K562 (cell line): ENCODE data around the gene BTBD2. TPM values are rescaled to one million over a fixed set of nuclear protein-coding genes. Genes with fewer than 3 reads are reported as not detected.

Experiments used
- ATAC-seq: fragments of 200-7000 bp; cut with Tn5 transposase; 3 replicates; pipeline ENCODE4 v1.9.1; 2020; ENCODE audit warnings: moderate library complexity
- BruUV-seq: library from RNA; stranded (reverse); fragments of 400-500 nt; replicated peaks from 2 replicates; lab custom pipeline; 2021; lab: Mats Ljungman, UMichigan
- CTCF ChIA-PET: fragments of 300-600 bp; formaldehyde crosslinking; extraction: SDS; loops from one replicate; lab custom pipeline; 2021; ENCODE audit warnings: low intra/inter-chr PET ratio; lab: Yijun Ruan, JAX
- POLR2A ChIA-PET: fragments of 300-600, 350-650 bp; sonication (Branson Sonifier 250); formaldehyde crosslinking; extraction: SDS; loops from one replicate; lab custom pipeline; 2021; ENCODE audit warnings: antibody characterized with exemption, inconsistent platforms; lab: Yijun Ruan, JAX
- DNase-seq, 4 experiments: peaks; one replicate each; pipeline versions ENCODE4 v3.0.0 to v3.0.0-alpha.2; 2011 to 2018; ENCODE audit warnings: low spot score in 3 of 4, mixed read lengths in 3 of 4; ENCODE audit errors: extremely low read depth in 1 of 4
- FAIRE-seq: peaks from 2 replicates; lab custom pipeline; 2011; peaks lifted over from hg19 to GRCh38; lab: Jason Lieb, UNC
- H2AFZ ChIP-seq: 2 replicates; pipeline ENCODE4 v1.6.0; 2011; ENCODE audit warnings: low read depth, low read length, control low read depth, inconsistent platforms
- H3K27ac ChIP-seq: fragments of 200-600 bp; 3 replicates; pipeline ENCODE4 v1.8.0; 2011; ENCODE audit warnings: low read depth, mild to moderate bottlenecking, control low read depth, inconsistent platforms, low read length, moderate library complexity, mixed read lengths; ENCODE audit errors: extremely low read depth
- H3K27me3 ChIP-seq, 2 experiments: fragments of 300-600 bp in 1 of 2; 2 replicates in 1 of 2; 3 replicates in 1 of 2; pipeline versions ENCODE4 v1.6.0 to v1.8.0; 2011; ENCODE audit warnings: inconsistent platforms in 2 of 2, low read length in 2 of 2, mild to moderate bottlenecking in 1 of 2, mixed read lengths in 1 of 2, moderate library complexity in 1 of 2; ENCODE audit not compliant: control insufficient read depth in 2 of 2, insufficient read depth in 2 of 2
- H3K36me3 ChIP-seq: fragments of 300-600 bp; 3 replicates; pipeline ENCODE4 v1.8.0; 2011; ENCODE audit warnings: mild to moderate bottlenecking, low read length, inconsistent platforms; ENCODE audit not compliant: control insufficient read depth, insufficient read depth
- H3K4me1 ChIP-seq, 2 experiments: fragments of 200-600 bp in 1 of 2; replicated peaks in 1 of 2; 2 replicates in 1 of 2; 3 replicates in 1 of 2; pipeline versions ENCODE4 v1.5.1 to v1.8.0; 2011; ENCODE audit warnings: inconsistent platforms in 2 of 2, low read length in 2 of 2, mild to moderate bottlenecking in 1 of 2, mixed read lengths in 1 of 2, moderate library complexity in 1 of 2; ENCODE audit not compliant: control insufficient read depth in 2 of 2, insufficient read depth in 2 of 2
- H3K4me2 ChIP-seq: 2 replicates; pipeline ENCODE4 v1.6.1; 2011; ENCODE audit warnings: low read length, control low read depth, inconsistent platforms, mixed read lengths; ENCODE audit not compliant: insufficient read depth
- H3K4me3 ChIP-seq: fragments of 200-600 bp; sonication (generic), shearing (Covaris generic); 2 replicates; pipeline ENCODE4 v1.5.1; 2016; ENCODE audit warnings: control low read depth, inconsistent platforms
- H3K79me2 ChIP-seq: fragments of 200-600 bp; 3 replicates; pipeline ENCODE4 v1.8.0; 2011; ENCODE audit warnings: low read length, inconsistent platforms; ENCODE audit not compliant: control insufficient read depth, insufficient read depth
- H3K9ac ChIP-seq, 2 experiments: 2 replicates each; pipeline versions ENCODE4 v1.6.0 to v1.6.1; 2011; ENCODE audit warnings: low read depth in 2 of 2, low read length in 2 of 2, control low read depth in 1 of 2, inconsistent platforms in 1 of 2, mild to moderate bottlenecking in 1 of 2, mixed read lengths in 1 of 2; ENCODE audit not compliant: insufficient read depth in 1 of 2
- H3K9me1 ChIP-seq: one replicate; pipeline ENCODE4 v1.6.0; 2011; ENCODE audit warnings: inconsistent platforms, mild to moderate bottlenecking, low read length, moderate library complexity; ENCODE audit not compliant: control insufficient read depth, insufficient read depth
- H3K9me3 ChIP-seq: replicated peaks from 2 replicates; pipeline ENCODE4 v1.5.1; 2011; ENCODE audit warnings: low read depth, low read length, inconsistent platforms; ENCODE audit not compliant: control insufficient read depth, insufficient read depth
- H4K20me1 ChIP-seq: replicated peaks from 2 replicates; pipeline ENCODE4 v1.6.1; 2011; ENCODE audit warnings: low read length, inconsistent platforms, mixed read lengths; ENCODE audit not compliant: control insufficient read depth, insufficient read depth
- ADNP ChIP-seq: fragments of 200-800 bp; sonication (Bioruptor generic); IDR thresholded peaks from 2 replicates; pipeline ENCODE4 v1.6.1; 2016; ENCODE audit warnings: missing genetic modification characterization, missing compliant biosample characterization
- BCOR ChIP-seq: fragments of 450-650 bp; IDR thresholded peaks from 2 replicates; pipeline ENCODE4 v1.6.1; 2016
- NCOA4 ChIP-seq: fragments of 450-650 bp; IDR thresholded peaks from 2 replicates; pipeline ENCODE4 v1.6.1; 2018; ENCODE audit warnings: mild to moderate bottlenecking; ENCODE audit not compliant: partially characterized antibody
- PTTG1 ChIP-seq: fragments of 450-650 bp; IDR thresholded peaks from 2 replicates; pipeline ENCODE4 v1.6.1; 2016; ENCODE audit warnings: low read depth, mild to moderate bottlenecking, missing genetic modification characterization, missing compliant biosample characterization
- RBM25 ChIP-seq: fragments of 200-400 bp; formaldehyde crosslinking; IDR thresholded peaks from 2 replicates; pipeline ENCODE4 v1.6.1; 2018; ENCODE audit warnings: low read length, low read depth, moderate library complexity; ENCODE audit not compliant: severe bottlenecking
- XRCC5 ChIP-seq: fragments of 200-400 bp; formaldehyde crosslinking; IDR thresholded peaks from 2 replicates; pipeline ENCODE4 v1.6.1; 2017; ENCODE audit warnings: low read depth, mild to moderate bottlenecking, low read length
- ZBTB33 ChIP-seq: sonication (generic); formaldehyde crosslinking; IDR thresholded peaks from 2 replicates; pipeline ENCODE4 v1.8.1; 2023; ENCODE audit warnings: mild to moderate bottlenecking, missing genetic modification reagents
- ZNF740 ChIP-seq, 3 experiments: fragments of 200-800 bp in 1 of 3; sonication (Bioruptor generic) in 1 of 3; sonication (generic) in 1 of 3; formaldehyde crosslinking in 1 of 3; IDR thresholded peaks; 2 replicates each; pipeline versions ENCODE4 v1.6.1 to v1.8.0; 2016 to 2022; ENCODE audit warnings: mild to moderate bottlenecking in 2 of 3, missing compliant biosample characterization in 2 of 3, missing genetic modification characterization in 2 of 3, missing genetic modification reagents in 1 of 3
- WGBS: fragments of 100-300 bp; shearing (Covaris generic); methylation state at CpG from one replicate; pipeline ENCODE4 v1.1.6; 2016; ENCODE audit warnings: low coverage, mixed read lengths; ENCODE audit not compliant: insufficient coverage; ENCODE audit errors: missing lambda C conversion rate; 5-methylcytosine and 5-hydroxymethylcytosine counted together
- in situ Hi-C: fragments of 300-500 bp; cut with MboI; formaldehyde crosslinking; loops from 4 replicates; pipeline ENCODE4 v1.15.0; 2018; ENCODE audit warnings: inconsistent platforms, mixed read lengths
- intact Hi-C: fragments of 100-400 bp; cut with micrococcal nuclease; formaldehyde crosslinking; loops from 2 replicates; pipeline ENCODE4 v1.14.2; 2022
- polyA plus RNA-seq, 8 experiments: library from polyadenylated mRNA; depleted of rRNA in 4 of 8; stranded (reverse) in 5 of 8; unstranded in 3 of 8; fragments of >200 nt; fragmentation: Nextera tagmentation in 2 of 8; fragmentation: Illumina TruSeq in 1 of 8; extraction: Ambion mirVana in 2 of 8; extraction: Trizol in 1 of 8; gene quantifications; 2 replicates each; pipeline versions ENCODE4 v1.2.1 to v1.2.3, GENCODE V29; 2011 to 2014; ENCODE audit warnings: inconsistent platforms in 1 of 8, missing spikeins in 1 of 8
- total RNA-seq, 7 experiments: library from RNA; depleted of rRNA in 6 of 7; stranded (reverse); fragments of >200 nt in 6 of 7; fragmentation: Illumina TruSeq in 2 of 7; extraction: Trizol in 2 of 7; gene quantifications; 2 replicates each; pipeline versions ENCODE4 v1.2.1 to v1.2.3, GENCODE V29; 2011 to 2021; ENCODE audit warnings: low replicate concordance in 1 of 7

BTBD2 gene
- total and polyA plus RNA-seq, 9 of the 15 experiments (the other 6 are each of a cell fraction or from before 2014, with no cell fraction given): 0.10 to 15.6 (median 6.9) TPM

GRCh38 chr19:2027361-2027760, 11.8 kb upstream of the BTBD2 start:
- ChIA-PET CTCF (no interaction called here), POLR2A (interaction anchor here (0.7 kb wide), 1 partner anchor 14 kb away, joined by 3 read pairs; no protein-coding TSS in a partner anchor)
- Histone ChIP-seq H3K27ac (no peak overlapping the region), H3K36me3 (no peaks in the 10 kb centered on the region), H3K9me1 (no peaks in the 10 kb centered on the region), H3K79me2 (no peaks in the 10 kb centered on the region), H3K27me3 (no peaks in the 10 kb centered on the region), H3K9me3 (no peaks in the 10 kb centered on the region), H3K4me3 (no peak overlapping the region), H3K9ac (no peak overlapping the region), H3K4me1 (peaks cover 0 to 5% of the 10 kb centered on the region in 2 experiments; a peak in 2 of 5 replicates), H4K20me1 (no peaks in the 10 kb centered on the region), H3K4me2 (no peak overlapping the region), H2AFZ (no peak overlapping the region)
- DNase-seq: no peak
- 71% methylated on average over 9 of the region's 9 CpGs for WGBS
- no peak for FAIRE-seq
- intact Hi-C loops (no loop called here), in situ Hi-C loops (no loop called here)
- ATAC-seq: no peak
- no peak for TF ChIP-seq XRCC5
- TF ChIP-seq NCOA4: no peak
- BruUV-seq: no TSS peak

GRCh38 chr19:2026770-2027169, 11.3 kb upstream of the BTBD2 start:
- Histone ChIP-seq H3K27me3 (no peaks in the 10 kb centered on the region), H3K9me3 (no peaks in the 10 kb centered on the region), H3K4me2 (no peak overlapping the region), H4K20me1 (no peaks in the 10 kb centered on the region), H3K4me3 (no peak overlapping the region), H3K9ac (no peak overlapping the region), H3K36me3 (no peaks in the 10 kb centered on the region), H2AFZ (no peak overlapping the region), H3K79me2 (no peaks in the 10 kb centered on the region), H3K4me1 (no peaks in the 10 kb centered on the region; a peak in 1 of 5 replicates), H3K9me1 (no peaks in the 10 kb centered on the region), H3K27ac (no peak overlapping the region)
- no peak for TF ChIP-seq PTTG1 (tag)
- TF ChIP-seq ZNF740 (CRISPR knock-in tag; IDR thresholded peaks at IDR 0.05): peak; percentile 87
- peak in 1 of 2 experiments; percentile 80; a peak in 2 of 4 replicates for TF ChIP-seq ZNF740 (tag; IDR thresholded peaks at IDR 0.05)
- 0 out of 2 replicates have a peak, but pooled peaks have one; percentile 43 for TF ChIP-seq BCOR
- TF ChIP-seq ZBTB33 (CRISPR knock-in tag): no peak
- peak; percentile 55; the same call in 1 of the 2 replicates for TF ChIP-seq ADNP (tag)
- peak; percentile 58 for TF ChIP-seq RBM25
- FAIRE-seq (no peak), DNase-seq (no peak), ATAC-seq (no peak)
- no TSS peak for BruUV-seq
- in situ Hi-C loops (no loop called here), intact Hi-C loops (no loop called here)
- ChIA-PET POLR2A (no interaction called here), CTCF (no interaction called here)
- WGBS: 76% methylated on average over 8 of the region's 10 CpGs
